ENCODE data around the gene L1CAM.
"Not testable (repeated sequence)": the region's sequence is repeated elsewhere in the genome, so short reads cannot be mapped to it uniquely, and the experiment has no call there.

Gene L1CAM

DNA sequence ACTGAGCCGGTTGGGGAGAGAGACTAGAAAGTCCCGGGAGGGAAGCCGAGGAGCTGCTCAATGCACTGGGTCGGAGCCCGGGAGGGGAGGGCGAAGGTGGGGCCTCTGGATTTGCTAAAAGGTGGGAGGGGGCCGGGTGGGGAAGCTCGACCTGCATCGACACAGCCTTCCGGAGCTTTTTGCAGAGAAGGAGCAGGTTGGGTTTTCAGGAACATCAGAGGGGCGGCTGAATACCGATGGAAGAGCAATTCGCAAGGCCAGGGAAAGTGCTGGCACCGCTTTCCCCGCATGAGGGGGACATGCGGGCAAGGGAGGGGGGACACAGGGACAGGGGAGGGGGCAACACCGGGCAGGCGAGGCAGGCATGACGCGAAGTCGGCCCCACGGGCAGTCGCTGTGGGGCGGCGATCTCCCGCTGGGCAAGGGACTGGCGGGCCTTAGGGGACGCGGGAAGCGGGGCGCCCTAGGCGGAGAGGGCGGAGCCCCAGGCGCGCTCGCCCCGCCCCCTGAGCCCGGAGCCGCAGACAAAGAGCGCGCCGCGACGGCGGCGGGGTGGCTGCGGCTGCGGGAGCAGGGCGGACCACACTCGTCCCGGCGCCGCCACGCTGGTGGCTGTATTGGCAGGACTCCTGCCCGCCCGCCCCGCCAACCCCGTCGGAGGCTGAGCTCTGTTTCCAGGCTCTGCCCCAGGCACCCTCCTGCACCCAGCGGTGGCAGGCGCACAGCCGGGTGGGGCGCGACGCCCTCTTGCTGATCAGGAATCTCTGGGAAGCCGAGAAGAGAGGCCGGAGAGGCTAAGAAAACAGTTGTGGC, 67.2 kb downstream of the L1CAM start:
- Histone ChIP-seq H3K4me3 (ENCODE audit: low read depth, low read length) (peak overlapping the region; percentile 16), H3K27ac (no peak overlapping the region), H3K4me1 (no peaks in the 10 kb centered on the region), H3K27me3 (ENCODE audit: control insufficient read depth, insufficient read depth, low read length) (no peaks in the 10 kb centered on the region), H3K9me3 (ENCODE audit: control insufficient read depth, low read length) (no peaks in the 10 kb centered on the region), H3K79me2 (no peaks in the 10 kb centered on the region), H3K4me2 (ENCODE audit: low read length) (peak overlapping the region; percentile 51), H3K9ac (no peak overlapping the region), H2AFZ (peak overlapping the region; percentile 66), H3K36me3 (ENCODE audit: control insufficient read depth, insufficient read depth, low read length) (no peaks in the 10 kb centered on the region)
- TF ChIP-seq, protein P1, sequence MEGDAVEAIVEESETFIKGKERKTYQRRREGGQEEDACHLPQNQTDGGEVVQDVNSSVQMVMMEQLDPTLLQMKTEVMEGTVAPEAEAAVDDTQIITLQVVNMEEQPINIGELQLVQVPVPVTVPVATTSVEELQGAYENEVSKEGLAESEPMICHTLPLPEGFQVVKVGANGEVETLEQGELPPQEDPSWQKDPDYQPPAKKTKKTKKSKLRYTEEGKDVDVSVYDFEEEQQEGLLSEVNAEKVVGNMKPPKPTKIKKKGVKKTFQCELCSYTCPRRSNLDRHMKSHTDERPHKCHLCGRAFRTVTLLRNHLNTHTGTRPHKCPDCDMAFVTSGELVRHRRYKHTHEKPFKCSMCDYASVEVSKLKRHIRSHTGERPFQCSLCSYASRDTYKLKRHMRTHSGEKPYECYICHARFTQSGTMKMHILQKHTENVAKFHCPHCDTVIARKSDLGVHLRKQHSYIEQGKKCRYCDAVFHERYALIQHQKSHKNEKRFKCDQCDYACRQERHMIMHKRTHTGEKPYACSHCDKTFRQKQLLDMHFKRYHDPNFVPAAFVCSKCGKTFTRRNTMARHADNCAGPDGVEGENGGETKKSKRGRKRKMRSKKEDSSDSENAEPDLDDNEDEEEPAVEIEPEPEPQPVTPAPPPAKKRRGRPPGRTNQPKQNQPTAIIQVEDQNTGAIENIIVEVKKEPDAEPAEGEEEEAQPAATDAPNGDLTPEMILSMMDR (IDR thresholded peaks at IDR 0.05): no peak

DNA sequence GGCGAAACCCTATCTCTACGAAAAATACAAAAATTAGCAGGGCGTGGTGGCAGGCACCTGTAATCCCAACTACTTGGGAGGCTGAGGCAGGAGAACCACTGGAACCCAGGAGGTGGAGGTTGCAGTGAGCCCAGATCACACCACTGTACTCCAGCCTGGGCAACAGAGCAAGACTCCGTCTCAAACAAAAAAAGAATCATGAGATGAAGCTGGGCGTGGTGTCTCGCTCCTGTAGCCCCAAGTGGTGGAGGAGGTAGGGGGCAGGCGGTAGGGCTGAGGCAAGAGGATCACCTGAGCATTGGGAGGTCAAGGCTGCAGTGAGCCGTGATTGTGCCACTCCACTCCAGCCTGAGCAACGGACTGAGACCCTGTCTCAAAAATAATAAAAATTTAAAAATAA, 67.9 kb downstream of the L1CAM start:
- H3K36me3 ChIP-seq (ENCODE audit: control insufficient read depth, insufficient read depth, low read length); H2AFZ ChIP-seq; H3K4me2 ChIP-seq (ENCODE audit: low read length); H3K27ac ChIP-seq; H3K9ac ChIP-seq; H3K79me2 ChIP-seq; H3K27me3 ChIP-seq (ENCODE audit: control insufficient read depth, insufficient read depth, low read length); H3K4me3 ChIP-seq (ENCODE audit: low read depth, low read length); H3K4me1 ChIP-seq; H3K9me3 ChIP-seq (ENCODE audit: control insufficient read depth, low read length): not testable (repeated sequence)

DNA sequence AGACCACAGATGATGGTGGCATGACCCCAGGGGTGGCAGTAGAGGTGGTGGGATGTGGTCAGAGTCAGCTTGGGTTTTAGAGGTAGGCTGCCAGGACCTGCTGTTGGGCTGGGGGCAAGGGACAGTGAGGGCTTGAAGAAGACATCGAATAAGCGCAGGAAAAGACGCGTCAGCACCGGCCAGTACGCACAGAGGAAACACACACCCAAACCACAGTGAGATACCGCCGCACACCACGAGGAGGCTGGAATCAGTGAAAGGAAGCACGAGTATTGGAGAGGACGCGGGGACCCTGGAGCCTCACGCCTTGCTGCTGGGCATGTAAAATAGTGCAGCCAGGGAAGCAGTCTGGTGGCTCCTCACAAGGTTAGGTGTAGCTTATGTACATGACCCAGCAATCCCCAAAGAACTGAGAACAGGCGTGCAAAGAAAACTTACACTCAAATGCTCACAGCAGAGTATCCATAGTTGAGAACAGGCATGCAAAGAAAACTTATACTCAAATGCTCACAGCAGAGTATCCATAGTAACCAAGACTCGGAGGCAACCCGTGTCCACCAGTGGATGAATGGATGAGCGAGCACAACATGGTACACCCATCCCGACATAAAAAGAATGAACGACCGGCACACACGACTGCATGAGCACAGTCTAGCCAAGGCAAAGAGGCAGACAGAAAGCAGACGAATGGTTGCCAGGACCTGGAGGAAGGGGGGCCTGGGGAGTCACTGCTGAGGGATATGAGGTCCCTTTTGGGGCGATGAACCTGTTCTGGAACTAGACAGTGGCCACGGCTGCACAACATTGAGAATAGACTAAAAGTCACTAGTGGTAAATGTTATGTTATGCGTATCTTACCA, 68.9 kb downstream of the L1CAM start:
- H3K4me3 ChIP-seq (ENCODE audit: low read depth, low read length): no peak overlapping the region
- TF ChIP-seq, protein P1 (IDR thresholded peaks at IDR 0.05): no peak
- no peak overlapping the region for H2AFZ ChIP-seq
- H3K9ac ChIP-seq: no peak overlapping the region
- H3K27ac ChIP-seq: no peak overlapping the region
- no peaks in the 10 kb centered on the region for H3K27me3 ChIP-seq (ENCODE audit: control insufficient read depth, insufficient read depth, low read length)
- no peak overlapping the region for H3K4me2 ChIP-seq (ENCODE audit: low read length)
- no peaks in the 10 kb centered on the region for H3K9me3 ChIP-seq (ENCODE audit: control insufficient read depth, low read length)
- no peaks in the 10 kb centered on the region for H3K4me1 ChIP-seq
- H3K36me3 ChIP-seq (ENCODE audit: control insufficient read depth, insufficient read depth, low read length): no peaks in the 10 kb centered on the region
- no peaks in the 10 kb centered on the region for H3K79me2 ChIP-seq

DNA sequence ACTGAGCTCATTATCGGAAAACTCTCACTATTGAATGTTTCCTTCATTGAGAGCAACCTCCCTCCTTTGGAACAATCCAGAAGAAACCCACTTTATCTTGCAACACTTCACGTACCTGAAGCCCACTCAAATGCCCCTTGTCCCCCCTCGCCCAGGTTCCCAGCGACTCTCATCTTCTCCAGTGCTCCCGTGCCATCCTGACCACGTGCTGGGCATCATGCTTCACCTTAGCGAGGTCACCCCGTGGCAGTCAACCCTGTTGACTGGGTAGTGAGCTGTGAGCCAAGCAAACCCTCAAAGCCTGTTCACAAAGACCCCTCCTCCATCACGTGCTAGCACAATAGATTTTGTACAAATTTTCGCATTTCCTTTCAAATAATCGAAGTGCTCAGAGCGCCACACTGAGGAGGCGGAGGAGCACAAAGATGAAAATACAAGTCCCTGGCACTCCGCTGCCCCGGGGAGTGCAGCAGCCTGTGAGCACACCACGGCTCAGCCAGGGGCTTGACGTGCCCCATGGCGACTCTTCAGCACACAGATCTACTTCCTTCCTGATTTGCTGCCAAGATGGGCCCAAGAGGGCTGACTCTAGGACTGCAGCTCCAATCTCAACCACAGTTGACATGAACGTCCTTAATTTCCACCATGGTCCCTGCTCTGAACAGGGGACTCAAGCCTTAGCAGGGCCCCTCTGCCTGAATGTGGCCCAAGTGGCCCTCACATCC, 71.2 kb downstream of the L1CAM start:
- Histone ChIP-seq H2AFZ (no peak overlapping the region), H3K27me3 (ENCODE audit: control insufficient read depth, insufficient read depth, low read length) (no peaks in the 10 kb centered on the region), H3K79me2 (no peaks in the 10 kb centered on the region), H3K4me1 (no peaks in the 10 kb centered on the region), H3K36me3 (ENCODE audit: control insufficient read depth, insufficient read depth, low read length) (no peaks in the 10 kb centered on the region), H3K27ac (no peak overlapping the region), H3K9ac (no peak overlapping the region), H3K4me3 (ENCODE audit: low read depth, low read length) (no peak overlapping the region), H3K9me3 (ENCODE audit: control insufficient read depth, low read length) (no peaks in the 10 kb centered on the region), H3K4me2 (ENCODE audit: low read length) (no peak overlapping the region)
- TF ChIP-seq, protein P1 (IDR thresholded peaks at IDR 0.05): no peak

DNA sequence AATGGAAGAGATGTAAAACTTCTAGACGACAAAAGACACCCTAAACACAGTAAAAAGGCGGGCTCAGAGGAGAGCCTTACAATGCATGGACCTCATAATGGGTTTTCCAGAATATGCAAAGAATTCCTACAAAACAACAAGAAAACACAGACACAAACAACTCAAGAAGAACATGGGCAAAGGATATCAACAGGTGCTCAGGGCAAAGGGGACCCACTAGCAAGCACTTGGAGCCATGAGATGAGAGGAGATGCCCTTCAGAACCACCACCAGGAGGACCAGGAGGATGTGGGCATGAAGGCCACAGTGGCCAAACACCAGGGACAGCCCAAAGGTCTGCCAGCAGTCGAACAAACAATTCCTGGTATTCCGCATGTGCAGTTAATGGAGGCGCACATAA, 72.8 kb downstream of the L1CAM start:
- H3K4me2 ChIP-seq (ENCODE audit: low read length): no peak overlapping the region
- no peak overlapping the region for H3K9ac ChIP-seq
- TF ChIP-seq, protein P1 (IDR thresholded peaks at IDR 0.05): no peak
- no peaks in the 10 kb centered on the region for H3K4me1 ChIP-seq
- H3K27ac ChIP-seq: no peak overlapping the region
- H2AFZ ChIP-seq: no peak overlapping the region
- H3K4me3 ChIP-seq (ENCODE audit: low read depth, low read length): no peak overlapping the region
- H3K27me3 ChIP-seq (ENCODE audit: control insufficient read depth, insufficient read depth, low read length): no peaks in the 10 kb centered on the region
- no peaks in the 10 kb centered on the region for H3K79me2 ChIP-seq
- H3K36me3 ChIP-seq (ENCODE audit: control insufficient read depth, insufficient read depth, low read length): no peaks in the 10 kb centered on the region
- no peaks in the 10 kb centered on the region for H3K9me3 ChIP-seq (ENCODE audit: control insufficient read depth, low read length)

Measured in parathyroid adenoma (tissue), 2 donors.